SU-DHL-6 (cell line): ENCODE results near the gene HRAS.

Source experiments
- H2AFZ ChIP-seq: fragments of 200-600 bp; sonication (generic); 2 replicates; pipeline ENCODE4 v1.6.1; 2014; ENCODE audit warnings: low read depth, mild to moderate bottlenecking, moderate library complexity, mixed read lengths, antibody characterized with exemption, low read length; ENCODE audit not compliant: severe bottlenecking
- H3F3A ChIP-seq: fragments of 200-600 bp; shearing (Covaris generic); 2 replicates; pipeline ENCODE4 v1.6.0; 2016; ENCODE audit warnings: antibody characterized with exemption, mild to moderate bottlenecking; ENCODE audit not compliant: insufficient read depth
- H3K27ac ChIP-seq: fragments of 200-600 bp; sonication (generic); 2 replicates; pipeline ENCODE4 v1.5.1; 2016; ENCODE audit warnings: low read depth, mild to moderate bottlenecking, low read length, moderate library complexity, mixed read lengths
- H3K27me3 ChIP-seq: fragments of 200-600 bp; sonication (generic), shearing (Covaris generic); 2 replicates; pipeline ENCODE4 v1.6.0; 2014; ENCODE audit warnings: mild to moderate bottlenecking, low read length
- H3K36me3 ChIP-seq: fragments of 200-600 bp; sonication (generic); 2 replicates; pipeline ENCODE4 v1.6.1; 2014; ENCODE audit warnings: mild to moderate bottlenecking, low read length, mixed read lengths
- H3K4me2 ChIP-seq: fragments of 300-600, 200-600 bp; shearing (Covaris generic), sonication (generic); 2 replicates; pipeline ENCODE4 v1.6.0; 2014; ENCODE audit warnings: low read length, low read depth, mild to moderate bottlenecking; ENCODE audit not compliant: poor library complexity, severe bottlenecking
- H3K4me3 ChIP-seq: fragments of 200-600 bp; sonication (generic); 2 replicates; pipeline ENCODE4 v1.5.1; 2014; ENCODE audit warnings: antibody characterized with exemption, low read length, mild to moderate bottlenecking, mixed read lengths; ENCODE audit not compliant: insufficient read depth, poor library complexity, severe bottlenecking
- H3K79me2 ChIP-seq: fragments of 200-600 bp; sonication (generic); 2 replicates; pipeline ENCODE4 v1.6.1; 2014; ENCODE audit warnings: mild to moderate bottlenecking, low read length, moderate library complexity; ENCODE audit not compliant: insufficient read depth
- H3K9ac ChIP-seq: fragments of 200-600 bp; sonication (generic); 2 replicates; pipeline ENCODE4 v1.7.0; 2014; ENCODE audit warnings: mild to moderate bottlenecking, low read length
- H3K9me2 ChIP-seq: fragments of 200-600 bp; sonication (generic); replicated peaks from 2 replicates; pipeline ENCODE4 v1.6.1; 2014; ENCODE audit warnings: low read length; ENCODE audit not compliant: insufficient read depth
- H3K9me3 ChIP-seq: fragments of 200-600 bp; sonication (generic); 2 replicates; pipeline ENCODE4 v1.6.1; 2014; ENCODE audit warnings: low read length, mixed read lengths; ENCODE audit not compliant: insufficient read depth
- H4K20me1 ChIP-seq: fragments of 200-600 bp; sonication (generic); 2 replicates; pipeline ENCODE4 v1.6.1; 2014; ENCODE audit warnings: low read depth, mild to moderate bottlenecking, antibody characterized with exemption, low read length, moderate library complexity, mixed read lengths
- EZH2phosphoT487 ChIP-seq: fragments of 200-600 bp; sonication (generic), shearing (Covaris generic); conservative IDR thresholded peaks from 2 replicates; pipeline ENCODE4 v1.6.1; 2018; ENCODE audit warnings: mild to moderate bottlenecking, antibody characterized with exemption, low read length, moderate library complexity, mixed read lengths
- TF ChIP-seq, protein P1 (sequence below): fragments of 200-600 bp; sonication (generic); IDR thresholded peaks from one replicate; pipeline ENCODE4 v1.5.1; 2017; ENCODE audit warnings: antibody characterized with exemption, mild to moderate bottlenecking, low read length, moderate library complexity; ENCODE audit not compliant: insufficient read depth, poor library complexity, severe bottlenecking

HRAS gene

DNA sequence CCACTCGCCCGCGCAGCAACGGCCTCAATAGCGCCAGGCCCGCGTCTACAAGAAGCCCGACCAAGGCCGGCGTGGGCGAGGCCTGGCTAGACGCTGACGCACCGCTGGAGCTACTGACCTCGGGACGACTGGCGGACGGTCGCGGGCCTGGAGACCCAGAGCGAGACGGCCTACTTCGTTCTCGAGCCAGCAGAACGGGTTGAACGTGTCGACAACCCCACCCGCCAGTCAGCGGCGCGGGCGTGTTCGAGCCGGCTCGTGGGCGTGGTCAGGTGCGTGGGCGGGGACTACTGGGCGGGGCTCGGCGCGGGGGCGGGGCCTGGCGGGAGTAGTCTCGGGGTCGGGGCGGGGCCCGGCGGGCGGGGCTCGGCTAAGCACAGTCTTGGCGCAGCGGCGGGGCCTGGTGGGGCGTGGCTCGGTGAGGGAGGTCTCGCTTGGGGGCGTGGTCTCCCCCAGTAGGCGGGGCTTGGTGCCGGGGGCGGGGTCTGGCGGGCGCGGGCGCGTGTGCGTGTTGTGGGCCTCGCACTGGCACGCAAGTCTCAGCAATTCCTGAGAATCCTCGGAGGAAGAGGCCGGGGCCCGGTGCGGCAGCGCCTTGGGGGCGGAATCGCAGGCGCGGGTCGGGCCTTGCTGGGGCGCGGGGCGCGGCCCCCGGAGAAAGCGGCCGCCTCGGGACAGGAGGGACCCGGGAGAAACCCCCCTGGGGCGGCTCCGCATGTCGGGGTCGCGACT, 28.2 kb downstream of the HRAS start, which contains the start of gene RNH1:
Gene RNH1, minus strand, starts transcription at position 248 of the 732 bp plus-strand sequence. CDS start 5,080 bp downstream, outside the sequence.
- peak within 1 kb of the TSS; percentile 81 for H3K4me2 ChIP-seq
- no peaks in the 10 kb centered on the region for H3K27me3 ChIP-seq
- TF ChIP-seq EZH2phosphoT487, result no peak
- TF ChIP-seq, protein P1, sequence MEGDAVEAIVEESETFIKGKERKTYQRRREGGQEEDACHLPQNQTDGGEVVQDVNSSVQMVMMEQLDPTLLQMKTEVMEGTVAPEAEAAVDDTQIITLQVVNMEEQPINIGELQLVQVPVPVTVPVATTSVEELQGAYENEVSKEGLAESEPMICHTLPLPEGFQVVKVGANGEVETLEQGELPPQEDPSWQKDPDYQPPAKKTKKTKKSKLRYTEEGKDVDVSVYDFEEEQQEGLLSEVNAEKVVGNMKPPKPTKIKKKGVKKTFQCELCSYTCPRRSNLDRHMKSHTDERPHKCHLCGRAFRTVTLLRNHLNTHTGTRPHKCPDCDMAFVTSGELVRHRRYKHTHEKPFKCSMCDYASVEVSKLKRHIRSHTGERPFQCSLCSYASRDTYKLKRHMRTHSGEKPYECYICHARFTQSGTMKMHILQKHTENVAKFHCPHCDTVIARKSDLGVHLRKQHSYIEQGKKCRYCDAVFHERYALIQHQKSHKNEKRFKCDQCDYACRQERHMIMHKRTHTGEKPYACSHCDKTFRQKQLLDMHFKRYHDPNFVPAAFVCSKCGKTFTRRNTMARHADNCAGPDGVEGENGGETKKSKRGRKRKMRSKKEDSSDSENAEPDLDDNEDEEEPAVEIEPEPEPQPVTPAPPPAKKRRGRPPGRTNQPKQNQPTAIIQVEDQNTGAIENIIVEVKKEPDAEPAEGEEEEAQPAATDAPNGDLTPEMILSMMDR, result no peak
- peaks cover 12% of the 10 kb centered on the region for H3K79me2 ChIP-seq
- H3K36me3 ChIP-seq, result no peaks in the 10 kb centered on the region
- peaks cover 6% of the 10 kb centered on the region; the same call in 1 of the 2 replicates for H3F3A ChIP-seq
- H3K9me2 ChIP-seq, result no peaks in the 10 kb centered on the region
- H3K4me3 ChIP-seq, result peak within 1 kb of the TSS; percentile 88
- no peaks in the 10 kb centered on the region for H3K9me3 ChIP-seq
- peak within 1 kb of the TSS; percentile 77 for H2AFZ ChIP-seq
- no peaks in the 10 kb centered on the region for H4K20me1 ChIP-seq
- H3K27ac ChIP-seq, result peak within 1 kb of the TSS; percentile 83
- H3K9ac ChIP-seq, result peak within 1 kb of the TSS; percentile 95

DNA sequence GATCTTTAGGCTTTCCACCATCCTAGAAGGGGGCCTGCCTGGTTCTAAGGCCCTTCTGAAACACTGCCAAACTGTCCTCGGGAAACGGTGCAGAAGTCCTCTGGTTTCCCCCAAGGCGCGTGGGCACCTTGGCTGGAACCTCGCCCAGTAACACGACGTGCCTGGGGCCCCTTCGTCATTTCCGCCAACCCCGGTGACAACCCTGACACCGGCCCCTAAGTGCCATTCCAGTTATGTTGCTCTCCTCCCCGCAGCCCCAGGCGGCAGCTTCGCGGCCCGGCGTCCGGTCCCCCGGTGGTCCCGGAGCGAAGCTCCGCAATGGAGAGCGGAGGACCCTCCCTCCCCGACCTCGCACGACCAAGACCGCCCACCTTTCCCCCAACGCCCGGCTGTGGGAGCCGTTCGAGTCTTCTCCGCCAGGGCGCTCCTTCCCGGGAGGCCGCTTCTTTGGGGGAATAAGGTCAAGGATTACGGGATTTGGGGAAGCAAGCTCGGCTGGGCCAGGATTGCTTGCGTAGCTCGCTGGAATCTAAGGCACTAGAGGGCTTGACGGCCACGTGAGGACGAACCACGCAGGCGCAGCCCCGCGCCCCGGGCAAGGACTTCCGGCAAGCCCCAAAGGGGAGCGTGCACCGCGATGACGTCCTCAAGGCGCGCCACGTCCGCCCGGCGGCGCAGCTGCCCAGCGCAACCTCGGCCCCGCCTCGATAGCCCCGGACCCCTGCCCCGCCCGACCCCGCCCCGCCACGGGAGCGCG, 29.0 kb downstream of the HRAS start:
- peak overlapping the region; percentile 88 for H3K4me3 ChIP-seq
- H3K36me3 ChIP-seq, result no peaks in the 10 kb centered on the region
- H3K79me2 ChIP-seq, result peaks cover 12% of the 10 kb centered on the region
- TF ChIP-seq, protein P1, result no peak
- no peak for TF ChIP-seq EZH2phosphoT487
- peaks cover 6% of the 10 kb centered on the region; the same call in 1 of the 2 replicates for H3F3A ChIP-seq
- peak overlapping the region; percentile 95 for H3K9ac ChIP-seq
- H3K27ac ChIP-seq, result peak overlapping the region; percentile 83
- H3K27me3 ChIP-seq, result no peaks in the 10 kb centered on the region
- H3K4me2 ChIP-seq, result peak overlapping the region; percentile 81
- H3K9me2 ChIP-seq, result no peaks in the 10 kb centered on the region
- H3K9me3 ChIP-seq, result no peaks in the 10 kb centered on the region
- peak overlapping the region; percentile 77 for H2AFZ ChIP-seq
- H4K20me1 ChIP-seq, result no peaks in the 10 kb centered on the region

DNA sequence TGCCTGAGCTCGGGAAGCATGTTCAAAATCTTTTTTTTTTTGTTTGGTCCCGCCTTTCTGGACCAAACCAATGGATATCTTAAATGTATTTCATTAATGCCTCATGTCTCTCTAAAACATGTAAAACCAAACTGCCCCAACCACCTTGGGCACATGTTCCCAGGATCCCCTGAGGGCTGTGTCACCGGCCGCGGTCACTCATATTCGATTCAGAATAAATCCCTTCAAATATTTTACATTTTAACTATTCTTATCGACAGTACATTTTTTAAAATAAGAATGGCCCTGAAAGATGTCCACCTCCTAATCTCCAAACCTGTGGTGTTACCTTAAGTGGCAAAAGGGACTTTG, 30.4 kb downstream of the HRAS start:
- 0 out of 2 replicates have a peak overlapping the region, but pooled peaks have one; percentile 2 for H3K9ac ChIP-seq
- peaks cover 12% of the 10 kb centered on the region for H3K79me2 ChIP-seq
- H3K9me3 ChIP-seq, result no peaks in the 10 kb centered on the region
- no peaks in the 10 kb centered on the region for H3K36me3 ChIP-seq
- H3K9me2 ChIP-seq, result no peaks in the 10 kb centered on the region
- no peak overlapping the region for H3K27ac ChIP-seq
- H3K4me3 ChIP-seq, result no peak overlapping the region
- no peaks in the 10 kb centered on the region for H4K20me1 ChIP-seq
- no peaks in the 10 kb centered on the region for H3K27me3 ChIP-seq
- no peak for TF ChIP-seq EZH2phosphoT487
- TF ChIP-seq, protein P1, result no peak
- peak overlapping the region; percentile 81 for H3K4me2 ChIP-seq
- peaks cover 6% of the 10 kb centered on the region; the same call in 1 of the 2 replicates for H3F3A ChIP-seq
- H2AFZ ChIP-seq, result no peak overlapping the region
